H54 (cell line): ENCODE results near the gene DNAAF9.
A peak's percentile ranks its signal among the peaks of the same experiment; 100 is the strongest.

ENCODE experiments used
- DNase-seq: peaks from one replicate; pipeline ENCODE4 v3.0.0; 2011; ENCODE audit warnings: low spot score, mixed read lengths; ENCODE audit not compliant: insufficient read length
- FAIRE-seq: peaks from 3 replicates; lab custom pipeline; 2011; peaks lifted over from hg19 to GRCh38; lab: Jason Lieb, UNC
- POLR2A ChIP-seq: IDR thresholded peaks from 2 replicates; pipeline ENCODE4 v1.6.1; 2011; ENCODE audit warnings: low read depth, mild to moderate bottlenecking, low read length

DNAAF9 gene

GRCh38 chr20:3404402-3404801 lies 3.1 kb downstream of the DNAAF9 start:
- FAIRE-seq: no peak
- TF ChIP-seq POLR2A: no peak
- DNase-seq: no peak

GRCh38 chr20:3403741-3404140 lies 3.7 kb downstream of the DNAAF9 start:
- DNase-seq (no peak), FAIRE-seq (no peak)
- TF ChIP-seq POLR2A: no peak

GRCh38 chr20:3402453-3402852 lies 5.0 kb downstream of the DNAAF9 start:
- no peak for TF ChIP-seq POLR2A
- DNase-seq: no peak
- no peak for FAIRE-seq

- DNase-seq (no peak), FAIRE-seq (no peak)
- TF ChIP-seq POLR2A: no peak
These were observed 7.0 kb downstream of the DNAAF9 start for GRCh38 chr20:3400260-3401155.

GRCh38 chr20:3398681-3399252 lies 8.7 kb downstream of the DNAAF9 start:
- FAIRE-seq (peak; percentile 66), DNase-seq (no peak)
- no peak for TF ChIP-seq POLR2A

- FAIRE-seq (no peak), DNase-seq (no peak)
- no peak for TF ChIP-seq POLR2A
These were observed 11.0 kb downstream of the DNAAF9 start for GRCh38 chr20:3396492-3396891.

GRCh38 chr20:3392756-3393155 lies 14.7 kb downstream of the DNAAF9 start:
- DNase-seq: no peak
- FAIRE-seq: no peak
- no peak for TF ChIP-seq POLR2A

- DNase-seq (no peak), FAIRE-seq (no peak)
- TF ChIP-seq POLR2A: no peak
These were observed 16.6 kb downstream of the DNAAF9 start for GRCh38 chr20:3390759-3391425.

GRCh38 chr20:3383878-3384495 lies 23.5 kb downstream of the DNAAF9 start:
- FAIRE-seq: no peak
- no peak for TF ChIP-seq POLR2A

GRCh38 chr20:3382836-3383235 lies 24.6 kb downstream of the DNAAF9 start:
- DNase-seq (no peak), FAIRE-seq (no peak)
- TF ChIP-seq POLR2A: no peak

More at GRCh38 chr20:3383878-3384495, 23.5 kb downstream of the DNAAF9 start:
- no peak for DNase-seq

- FAIRE-seq: no peak
- DNase-seq: no peak
These were observed 27.0 kb downstream of the DNAAF9 start for GRCh38 chr20:3380228-3381070.

GRCh38 chr20:3378138-3378537 lies 29.3 kb downstream of the DNAAF9 start:
- FAIRE-seq: no peak
- DNase-seq: no peak
- no peak for TF ChIP-seq POLR2A

More at GRCh38 chr20:3380228-3381070, 27.0 kb downstream of the DNAAF9 start:
- no peak for TF ChIP-seq POLR2A

- DNase-seq (no peak), FAIRE-seq (no peak)
- no peak for TF ChIP-seq POLR2A
These were observed 29.8 kb downstream of the DNAAF9 start for GRCh38 chr20:3377644-3378043.

GRCh38 chr20:3374296-3374695 lies 33.2 kb downstream of the DNAAF9 start:
- TF ChIP-seq POLR2A: no peak
- DNase-seq (no peak), FAIRE-seq (no peak)
